GM23248 (cell line): ENCODE data around the gene FRAS1.

Experiments used
- EZH2 ChIP-seq: fragments of 200-600 bp; sonication (generic); IDR thresholded peaks from 2 replicates; pipeline ENCODE4 v1.6.1; 2018; ENCODE audit warnings: antibody characterized with exemption, mild to moderate bottlenecking; ENCODE audit not compliant: insufficient read depth, poor library complexity, severe bottlenecking
- EZH2phosphoT487 ChIP-seq: fragments of 200-600 bp; sonication (generic); IDR thresholded peaks from 2 replicates; pipeline ENCODE4 v1.6.1; 2018; ENCODE audit warnings: antibody characterized with exemption, moderate library complexity, mild to moderate bottlenecking, low read depth; ENCODE audit not compliant: insufficient read depth

DNA sequence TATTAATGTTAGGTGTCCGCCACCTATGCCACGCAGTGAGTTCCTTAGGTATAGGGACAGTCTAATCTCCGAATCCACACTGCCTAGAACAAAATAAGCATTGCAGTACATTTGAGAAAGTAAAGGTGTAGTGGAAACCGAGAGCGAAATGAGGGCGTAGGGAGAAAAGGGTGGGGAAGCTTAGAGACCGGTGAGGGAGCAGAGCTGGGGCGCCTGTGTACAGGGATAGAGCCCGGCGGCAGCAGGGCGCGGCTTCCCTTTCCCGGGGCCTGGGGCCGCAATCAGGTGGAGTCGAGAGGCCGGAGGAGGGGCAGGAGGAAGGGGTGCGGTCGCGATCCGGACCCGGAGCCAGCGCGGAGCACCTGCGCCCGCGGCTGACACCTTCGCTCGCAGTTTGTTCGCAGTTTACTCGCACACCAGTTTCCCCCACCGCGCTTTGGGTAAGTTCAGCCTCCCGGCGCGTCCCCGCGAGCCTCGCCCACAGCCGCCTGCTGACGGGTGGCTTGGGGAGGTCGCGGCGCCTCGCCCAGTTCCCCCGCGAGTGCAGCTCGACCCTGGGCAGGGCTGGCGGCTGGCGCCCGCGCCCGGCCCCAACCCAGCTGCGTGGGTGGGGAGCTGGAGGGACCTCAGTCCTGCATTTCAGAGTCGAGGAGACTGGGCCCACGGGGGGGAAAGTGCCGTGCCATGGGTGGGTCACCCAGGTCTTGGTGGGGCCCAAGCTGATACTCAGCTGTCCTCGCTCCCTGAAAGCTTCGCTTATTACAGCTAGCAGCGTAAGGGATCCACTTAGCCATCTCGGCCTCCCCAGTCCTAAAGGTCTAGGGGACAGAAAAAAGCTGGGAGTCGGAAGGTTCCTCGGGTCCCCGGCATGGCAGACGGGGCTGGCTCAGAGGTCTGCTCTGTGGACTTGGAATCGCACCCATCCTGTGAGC is 494.6 kb downstream of the FRAS1 start, which contains the start of gene ANXA3:
- TF ChIP-seq EZH2 (no peak), EZH2phosphoT487 (no peak)
